ENCODE data around the gene ACE2.
"Not testable (repeated sequence)": the region's sequence is repeated elsewhere in the genome, so short reads cannot be mapped to it uniquely, and the experiment has no call there.

The ACE2 gene

DNA sequence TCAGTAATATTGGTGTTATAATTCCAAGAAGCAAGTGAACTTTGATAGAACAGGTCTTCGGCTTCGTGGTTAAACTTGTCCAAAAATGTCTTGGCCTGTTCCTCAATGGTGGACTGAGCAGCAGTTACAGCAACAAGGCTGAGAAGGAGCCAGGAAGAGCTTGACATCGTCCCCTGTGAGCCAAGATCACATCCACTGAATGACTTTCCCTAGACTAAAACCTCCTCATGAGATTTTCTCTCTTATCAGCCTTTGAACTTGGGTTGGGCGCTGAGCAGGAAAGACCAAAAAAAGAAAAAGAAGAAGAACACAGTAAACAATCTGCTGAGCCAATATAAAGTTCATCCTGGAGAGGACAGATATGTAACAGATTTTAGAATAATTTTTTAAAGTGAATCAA is at the start of gene ACE2:
ACE2 (minus strand) TSS at position 216 of the 400 bp plus-strand sequence; CDS start at position 167, 49 bp downstream.
- H3K4me3 ChIP-seq (ENCODE audit: low read depth, low read length) = no peak within 1 kb of the TSS
- no peak for DNase-seq (ENCODE audit: low read depth)
- TF ChIP-seq, protein P1, sequence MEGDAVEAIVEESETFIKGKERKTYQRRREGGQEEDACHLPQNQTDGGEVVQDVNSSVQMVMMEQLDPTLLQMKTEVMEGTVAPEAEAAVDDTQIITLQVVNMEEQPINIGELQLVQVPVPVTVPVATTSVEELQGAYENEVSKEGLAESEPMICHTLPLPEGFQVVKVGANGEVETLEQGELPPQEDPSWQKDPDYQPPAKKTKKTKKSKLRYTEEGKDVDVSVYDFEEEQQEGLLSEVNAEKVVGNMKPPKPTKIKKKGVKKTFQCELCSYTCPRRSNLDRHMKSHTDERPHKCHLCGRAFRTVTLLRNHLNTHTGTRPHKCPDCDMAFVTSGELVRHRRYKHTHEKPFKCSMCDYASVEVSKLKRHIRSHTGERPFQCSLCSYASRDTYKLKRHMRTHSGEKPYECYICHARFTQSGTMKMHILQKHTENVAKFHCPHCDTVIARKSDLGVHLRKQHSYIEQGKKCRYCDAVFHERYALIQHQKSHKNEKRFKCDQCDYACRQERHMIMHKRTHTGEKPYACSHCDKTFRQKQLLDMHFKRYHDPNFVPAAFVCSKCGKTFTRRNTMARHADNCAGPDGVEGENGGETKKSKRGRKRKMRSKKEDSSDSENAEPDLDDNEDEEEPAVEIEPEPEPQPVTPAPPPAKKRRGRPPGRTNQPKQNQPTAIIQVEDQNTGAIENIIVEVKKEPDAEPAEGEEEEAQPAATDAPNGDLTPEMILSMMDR (conservative IDR thresholded peaks at IDR 0.05; ENCODE audit: low read depth, low read length) = no peak

DNA sequence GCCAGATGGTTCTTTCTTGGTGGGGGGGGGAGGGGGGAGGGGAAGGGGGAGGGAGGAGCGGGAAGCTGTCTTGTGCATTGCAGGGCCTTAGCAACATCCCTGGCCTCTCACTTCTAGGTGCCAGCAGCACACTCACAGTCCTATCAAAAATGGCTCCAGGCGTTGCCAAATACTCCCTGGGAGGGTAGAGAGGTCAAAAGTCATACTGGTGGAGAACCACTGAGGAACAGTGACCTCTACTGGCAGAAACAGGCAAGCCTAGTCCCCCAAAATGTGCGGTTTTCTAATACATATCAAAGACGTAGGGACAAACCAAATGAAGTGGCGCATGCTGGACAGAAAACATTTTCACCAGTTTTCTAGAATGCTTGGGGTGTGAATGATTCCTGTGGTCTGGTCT is 46.8 kb upstream of the ACE2 start:
- DNase-seq (ENCODE audit: low read depth); H3K4me3 ChIP-seq (ENCODE audit: low read depth, low read length): not testable (repeated sequence)

DNA sequence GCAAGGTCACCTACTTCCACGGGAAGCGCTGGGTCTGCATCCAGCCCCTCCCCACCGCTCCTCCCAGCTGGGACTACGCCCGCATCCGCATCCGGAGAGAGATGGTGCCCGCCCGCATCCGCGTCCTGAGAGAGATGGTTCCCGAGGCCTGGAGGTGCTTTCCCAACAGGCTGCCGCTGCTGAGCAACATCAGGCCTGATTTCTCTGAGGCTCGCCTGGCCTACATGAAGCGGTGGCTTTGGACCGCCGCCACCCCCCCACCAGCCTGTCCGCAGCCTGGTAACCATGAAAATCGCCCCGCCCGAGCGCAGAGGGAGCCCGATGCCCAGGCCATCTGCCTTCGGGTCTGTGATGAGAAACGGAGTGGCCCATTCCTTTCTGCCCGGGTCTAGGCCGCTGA is 45.8 kb upstream of the ACE2 start:
- H3K4me3 ChIP-seq (ENCODE audit: low read depth, low read length) = no peak overlapping the region
- TF ChIP-seq, protein P1 (conservative IDR thresholded peaks at IDR 0.05; ENCODE audit: low read depth, low read length) = no peak
- DNase-seq (ENCODE audit: low read depth) = no peak

DNA sequence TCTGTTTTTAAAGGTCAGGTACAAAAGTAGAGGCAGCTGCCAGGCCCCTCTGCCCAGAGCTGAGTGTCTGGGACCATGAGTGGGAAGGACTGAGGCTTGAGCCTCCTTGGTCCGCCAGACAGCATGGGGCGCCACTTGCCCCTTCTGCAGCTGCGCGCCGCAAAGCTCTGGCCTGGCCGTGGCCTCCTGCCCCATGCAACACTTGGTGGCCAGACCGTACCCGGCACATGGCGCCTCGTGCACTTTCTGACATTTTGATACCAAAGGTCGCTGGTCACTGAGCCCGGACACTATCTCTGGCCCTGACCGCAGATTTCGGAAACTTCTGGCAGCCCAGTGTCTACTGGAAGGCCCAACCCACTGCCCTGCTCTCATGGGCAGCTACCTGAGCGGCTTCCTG is 45.3 kb upstream of the ACE2 start:
- no peak overlapping the region for H3K4me3 ChIP-seq (ENCODE audit: low read depth, low read length)
- TF ChIP-seq, protein P1 (conservative IDR thresholded peaks at IDR 0.05; ENCODE audit: low read depth, low read length) = no peak

DNA sequence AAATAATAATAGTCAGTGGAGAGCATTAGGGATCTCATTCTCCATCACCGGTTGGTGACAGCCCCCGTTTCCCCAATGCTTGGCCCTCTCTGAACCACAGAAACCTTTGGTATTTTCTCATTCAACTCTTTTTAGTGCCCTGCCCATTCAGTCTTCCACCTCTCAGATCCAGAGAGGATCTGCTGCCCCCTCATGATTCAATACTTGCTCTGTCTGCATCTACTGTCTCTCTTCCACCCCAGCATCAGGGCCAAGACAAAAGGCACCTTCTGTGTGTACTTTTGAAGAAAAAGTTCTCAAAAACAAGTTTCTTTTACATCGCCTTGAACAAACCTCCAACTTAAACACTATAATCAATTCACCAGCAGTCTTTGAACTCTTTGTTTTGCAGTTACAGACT is 44.5 kb upstream of the ACE2 start:
- H3K4me3 ChIP-seq (ENCODE audit: low read depth, low read length) = no peak overlapping the region
- no peak for DNase-seq (ENCODE audit: low read depth)
- TF ChIP-seq, protein P1 (conservative IDR thresholded peaks at IDR 0.05; ENCODE audit: low read depth, low read length) = no peak

More for the DNA sequence above, 45.3 kb upstream of the ACE2 start:
- DNase-seq (ENCODE audit: low read depth) = no peak

DNA sequence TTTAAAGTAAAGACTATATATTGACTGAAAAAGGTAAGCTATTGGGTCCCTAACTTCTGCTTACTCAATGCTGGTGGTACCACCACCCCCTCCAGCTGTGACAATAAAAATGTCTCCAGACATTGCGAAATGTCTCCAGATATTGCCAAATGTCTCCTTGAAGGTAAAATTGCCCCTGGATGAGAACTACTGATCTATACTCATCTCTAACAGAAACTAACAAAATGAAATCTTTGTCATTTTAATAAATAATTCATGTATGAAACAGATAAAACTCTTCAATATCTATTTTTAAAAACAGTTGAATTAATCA is 43.8 kb upstream of the ACE2 start:
- TF ChIP-seq, protein P1 (conservative IDR thresholded peaks at IDR 0.05; ENCODE audit: low read depth, low read length) = no peak
- DNase-seq (ENCODE audit: low read depth) = no peak
- H3K4me3 ChIP-seq (ENCODE audit: low read depth, low read length) = no peak overlapping the region

DNA sequence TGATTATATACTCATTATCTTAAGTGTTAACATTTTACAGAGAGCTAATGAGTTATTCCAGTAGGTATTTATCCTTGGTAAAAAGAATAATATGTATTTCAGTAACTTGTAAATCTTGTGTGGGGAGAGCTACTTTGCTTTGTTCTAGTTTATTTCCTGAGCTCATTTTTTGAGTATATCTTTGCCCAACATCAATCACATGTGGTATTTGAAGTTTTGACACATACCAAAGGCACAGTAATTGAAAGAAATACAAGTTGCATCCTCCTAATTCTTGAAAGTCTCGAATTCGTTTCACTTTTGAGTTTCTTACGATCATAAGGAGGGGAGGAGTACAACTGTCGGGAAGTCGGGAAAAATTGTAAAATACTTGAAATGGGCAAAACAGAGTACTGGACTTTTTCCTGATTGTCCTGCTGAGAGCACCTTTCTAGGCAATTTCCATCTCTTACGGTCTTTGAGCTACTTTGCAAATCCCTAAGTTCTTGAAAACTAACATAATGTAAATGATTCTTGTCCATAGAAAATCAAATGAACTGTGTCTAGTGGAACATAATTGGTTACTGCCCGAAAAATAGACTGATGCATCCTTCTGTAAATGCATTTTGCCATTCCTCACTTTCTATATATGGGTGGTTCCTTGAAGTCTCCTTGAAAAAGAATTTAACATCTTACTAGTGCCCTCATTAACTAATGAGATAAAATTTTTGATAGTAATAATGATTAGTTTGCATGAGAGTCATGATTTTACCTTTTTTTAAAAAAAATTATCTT is 43.2 kb upstream of the ACE2 start:
- no peak for DNase-seq (ENCODE audit: low read depth)
- TF ChIP-seq, protein P1 (conservative IDR thresholded peaks at IDR 0.05; ENCODE audit: low read depth, low read length) = no peak
- no peak overlapping the region for H3K4me3 ChIP-seq (ENCODE audit: low read depth, low read length)

All from choroid plexus epithelial cell (primary cell).